AG08395 (cell line): Measurements from ENCODE around the gene ENDOD1.

ENCODE experiments used
- DNase-seq: peaks from one replicate; pipeline ENCODE4 v3.0.0; 2012; ENCODE audit warnings: mixed read lengths, low spot score

Gene ENDOD1

GRCh38 chr11:95175818-95176380, 86.3 kb downstream of the ENDOD1 start:
- DNase-seq: no peak
